Stimulated activated CD4-positive, alpha-beta T cell treated with anti-CD3 and anti-CD28 coated beads, TNF-alpha, amount 100 ng/mL, for 48 hours (primary cell): ENCODE data around the gene TMEM161A.

Experiments
- DNase-seq, 3 donors: peaks; one replicate each; pipeline ENCODE4 v3.0.0-alpha.2; 2020; ENCODE audit warnings: low read depth in 3 of 3

TMEM161A gene

GRCh38 chr19:19098084-19098702 lies 40.1 kb downstream of the TMEM161A start:
- DNase-seq: no peak

- no peak for DNase-seq
These were observed 41.3 kb downstream of the TMEM161A start for GRCh38 chr19:19096641-19097627.

- DNase-seq: no peak
These were observed 42.6 kb downstream of the TMEM161A start for GRCh38 chr19:19095691-19096090.

GRCh38 chr19:19094513-19094912 lies 43.8 kb downstream of the TMEM161A start:
- DNase-seq: no peak

GRCh38 chr19:19087676-19088075 lies 50.6 kb downstream of the TMEM161A start:
- DNase-seq: no peak

GRCh38 chr19:19083413-19084178 lies 54.7 kb downstream of the TMEM161A start:
- DNase-seq: no peak

GRCh38 chr19:19081642-19082151 lies 56.6 kb downstream of the TMEM161A start:
- DNase-seq: no peak

- no peak for DNase-seq
These were observed 58.7 kb downstream of the TMEM161A start for GRCh38 chr19:19079571-19079970.

- no peak for DNase-seq
These were observed 59.5 kb downstream of the TMEM161A start for GRCh38 chr19:19078801-19079200.

- DNase-seq: no peak
These were observed 61.2 kb downstream of the TMEM161A start for GRCh38 chr19:19077103-19077502.

- DNase-seq: no peak
These were observed 61.8 kb downstream of the TMEM161A start for GRCh38 chr19:19076476-19076875.

GRCh38 chr19:19075126-19075525 lies 63.2 kb downstream of the TMEM161A start:
- no peak for DNase-seq

GRCh38 chr19:19074196-19074882 lies 63.9 kb downstream of the TMEM161A start:
- no peak for DNase-seq

GRCh38 chr19:19071897-19072296 lies 66.4 kb downstream of the TMEM161A start:
- DNase-seq: no peak
